Stimulated activated CD8-positive, alpha-beta memory T cell treated with anti-CD3 and anti-CD28 coated beads, Interleukin-4, amount 100 ng/mL, for 1 hour (primary cell): ENCODE measurements around the gene UGT2B15.
"Not testable (repeated sequence)": the region's sequence is repeated elsewhere in the genome, so short reads cannot be mapped to it uniquely, and the experiment has no call there.

ENCODE experiments used
- DNase-seq, 2 donors: peaks; one replicate each; pipeline ENCODE4 v3.0.0-alpha.2; 2020; ENCODE audit warnings: low read depth in 2 of 2, low spot score in 1 of 2

Gene UGT2B15

DNA sequence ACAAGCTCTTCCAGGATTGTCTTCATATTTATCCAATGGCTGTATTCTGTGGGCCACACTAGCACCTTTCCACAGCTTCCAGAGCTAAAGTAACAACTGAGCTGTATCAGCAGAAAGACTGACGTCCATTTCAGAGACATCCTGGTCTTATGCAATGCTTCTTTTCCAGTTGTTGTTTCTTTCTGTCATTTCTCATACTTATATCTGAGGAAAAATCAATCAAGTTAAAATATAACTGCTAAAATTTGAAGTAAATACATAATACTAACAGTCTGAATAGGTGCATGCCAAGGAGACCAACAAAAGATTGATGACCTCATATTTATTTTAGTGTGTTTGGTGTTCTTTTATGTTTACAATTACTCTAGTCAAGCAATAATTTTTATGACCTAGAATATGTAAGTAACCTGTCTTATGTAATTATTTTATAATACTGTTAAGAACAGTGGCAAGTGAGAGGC is at the start of gene UGT2B15:
UGT2B15 (minus strand) TSS at position 174 of the 461 bp plus-strand sequence; CDS start at position 140, 34 bp downstream.
- not testable (repeated sequence) for DNase-seq

DNA sequence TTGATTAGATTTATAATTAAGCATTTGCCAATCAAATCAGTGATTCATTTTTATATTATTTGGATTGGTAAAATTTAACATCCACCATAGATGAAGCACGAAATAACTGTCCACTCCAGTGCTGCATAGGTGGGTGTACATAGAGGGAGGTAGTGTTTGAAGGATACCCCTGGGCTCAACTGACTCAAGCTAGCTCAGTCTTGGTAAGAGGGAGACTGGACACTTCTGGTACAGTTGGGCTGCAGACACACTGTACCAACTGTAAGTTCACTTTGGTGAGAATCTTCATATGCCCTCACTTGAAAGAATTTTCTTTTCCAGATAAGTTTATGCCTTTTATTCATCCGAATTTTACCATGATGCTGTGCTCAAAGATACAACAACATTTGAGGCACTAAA is 48.6 kb upstream of the UGT2B15 start:
- no peak for DNase-seq

DNA sequence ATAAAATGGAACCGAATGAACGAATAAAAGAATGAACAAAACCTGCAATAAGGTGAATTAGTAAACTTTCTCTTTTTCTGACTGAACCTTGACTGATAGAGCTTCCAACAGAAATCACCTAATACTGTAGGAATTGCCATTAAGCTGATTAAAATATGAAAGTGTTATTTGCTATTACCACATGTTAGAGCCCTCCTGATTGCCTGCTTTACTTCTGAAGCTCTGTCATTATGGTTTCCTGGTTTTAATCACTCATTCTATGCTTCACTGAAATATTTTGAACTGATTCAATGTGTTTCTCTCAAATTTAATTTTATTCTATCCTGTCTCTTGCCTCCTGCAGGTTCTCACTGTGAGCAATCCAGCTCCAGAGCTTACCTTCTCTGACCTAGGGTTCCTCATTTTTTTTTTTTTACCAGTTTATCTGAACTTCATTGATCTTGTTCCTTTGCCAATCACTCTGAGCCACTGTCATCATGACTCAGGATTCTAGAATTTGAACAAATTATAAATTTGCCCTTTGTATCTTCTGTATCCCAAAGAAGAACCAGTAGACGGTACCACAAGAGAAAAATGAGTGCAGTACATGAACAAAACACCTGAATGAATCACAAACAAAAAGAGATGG is 48.1 kb upstream of the UGT2B15 start:
- no peak for DNase-seq

DNA sequence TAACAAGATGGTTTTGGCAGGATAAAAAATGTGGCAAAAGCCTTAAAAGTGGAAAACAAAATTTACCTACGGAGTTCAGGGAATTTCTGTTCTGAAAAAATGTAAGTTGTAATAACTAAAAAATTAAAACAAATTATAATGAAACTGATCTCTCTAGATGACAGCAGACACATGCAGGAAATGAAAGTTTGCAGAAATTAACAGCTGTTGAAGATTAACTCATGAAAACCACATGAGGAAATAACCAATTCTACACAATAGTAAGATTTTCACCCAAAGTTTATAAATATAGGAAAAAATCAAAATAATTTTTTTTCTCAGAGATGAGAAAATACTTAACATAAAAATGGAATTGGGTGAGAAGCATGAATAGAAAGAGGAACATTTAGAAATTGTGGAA is 47.5 kb upstream of the UGT2B15 start:
- no peak for DNase-seq

DNA sequence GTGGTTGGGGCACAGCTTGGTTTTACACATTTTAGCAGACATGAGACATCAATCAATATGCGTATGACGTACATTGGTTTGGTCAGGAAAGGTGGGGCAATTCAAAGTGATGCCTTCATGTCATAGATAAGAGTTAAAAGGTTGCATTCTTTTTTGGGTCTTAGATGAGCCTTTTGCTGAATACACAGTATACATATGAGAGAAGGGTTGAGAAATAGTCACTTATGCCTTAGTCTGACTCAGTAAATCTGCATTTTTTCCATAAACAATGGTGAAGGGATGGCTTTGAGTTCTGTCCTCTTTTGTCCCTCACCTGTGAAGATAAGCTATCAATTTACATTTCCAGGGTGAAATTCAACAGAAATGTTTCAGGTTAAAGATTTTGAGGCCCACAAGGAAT is 43.9 kb upstream of the UGT2B15 start:
- DNase-seq = no peak

DNA sequence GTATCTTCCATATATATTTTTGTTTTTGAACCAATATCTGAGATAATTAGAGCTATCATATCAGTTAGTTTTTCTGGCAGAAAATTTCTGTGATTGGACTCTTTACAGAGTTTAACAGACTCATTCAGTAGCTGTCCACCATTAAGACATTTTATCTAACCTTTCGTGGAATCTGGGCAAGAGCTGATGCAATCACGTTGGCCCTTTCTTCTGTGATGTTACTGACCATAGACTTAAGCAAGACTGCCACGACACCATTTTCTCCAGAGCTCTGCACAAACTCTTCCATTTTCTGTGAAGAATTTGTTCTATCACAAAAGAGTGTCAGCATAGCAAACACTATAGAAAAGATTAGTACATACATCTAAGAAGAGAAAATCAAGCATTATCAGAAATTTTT is 41.8 kb upstream of the UGT2B15 start:
- DNase-seq = no peak

DNA sequence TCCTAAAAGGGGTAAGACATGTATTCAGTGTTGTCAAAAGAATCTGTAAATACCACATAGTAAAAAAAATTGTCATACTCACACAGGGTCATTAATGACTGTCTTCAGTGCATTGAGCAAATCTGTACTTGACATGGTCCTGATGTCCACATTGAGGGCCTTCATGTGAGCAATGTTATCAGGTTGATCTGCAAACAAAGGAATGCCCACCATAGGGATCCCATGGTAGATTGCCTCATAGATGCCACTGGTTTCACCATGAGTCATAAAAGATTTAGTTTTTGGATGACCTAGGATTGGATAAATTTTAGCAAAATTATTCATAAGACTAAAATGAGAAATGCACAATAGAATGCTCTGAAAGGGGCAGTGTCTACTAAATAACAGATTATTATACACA is 38.1 kb upstream of the UGT2B15 start:
- DNase-seq = no peak

DNA sequence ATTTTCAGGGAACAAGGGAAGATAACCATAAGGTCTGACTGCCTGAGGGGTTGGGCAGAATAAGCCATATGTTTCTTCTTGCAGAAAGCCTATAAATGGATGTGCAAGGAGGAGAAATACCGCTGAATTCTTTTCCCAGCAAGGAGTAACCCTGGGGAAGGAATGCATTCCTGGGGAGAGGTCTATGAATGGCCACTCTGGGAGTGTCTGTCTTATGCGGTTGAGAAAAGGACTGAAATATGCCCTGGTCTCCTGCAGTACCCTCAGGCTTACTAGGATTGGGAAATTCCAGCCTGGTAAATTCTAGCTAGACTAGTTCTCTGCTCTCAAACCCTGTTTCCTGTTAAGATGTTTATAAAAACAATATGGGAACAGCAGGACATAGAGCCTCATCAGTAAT is 32.7 kb upstream of the UGT2B15 start:
- DNase-seq = not testable (repeated sequence)

DNA sequence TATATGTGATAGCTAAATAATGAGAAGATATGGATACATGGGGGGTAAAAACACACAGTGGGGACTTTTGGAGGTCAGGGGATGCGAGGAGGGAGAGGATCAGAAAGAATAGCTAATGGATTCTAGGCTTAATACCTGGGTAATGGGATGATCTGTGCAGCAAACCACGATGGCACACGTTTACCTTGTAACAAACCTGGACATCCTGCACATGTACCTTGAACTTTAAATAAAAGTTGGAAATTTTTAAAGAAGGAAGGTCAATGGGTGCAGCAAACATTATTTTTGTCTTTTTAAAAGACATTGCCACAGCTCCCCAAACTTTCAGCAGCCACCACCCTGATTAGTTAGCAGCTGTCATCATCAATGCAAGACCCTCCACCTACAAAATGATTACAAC is 29.7 kb upstream of the UGT2B15 start:
- DNase-seq = no peak

DNA sequence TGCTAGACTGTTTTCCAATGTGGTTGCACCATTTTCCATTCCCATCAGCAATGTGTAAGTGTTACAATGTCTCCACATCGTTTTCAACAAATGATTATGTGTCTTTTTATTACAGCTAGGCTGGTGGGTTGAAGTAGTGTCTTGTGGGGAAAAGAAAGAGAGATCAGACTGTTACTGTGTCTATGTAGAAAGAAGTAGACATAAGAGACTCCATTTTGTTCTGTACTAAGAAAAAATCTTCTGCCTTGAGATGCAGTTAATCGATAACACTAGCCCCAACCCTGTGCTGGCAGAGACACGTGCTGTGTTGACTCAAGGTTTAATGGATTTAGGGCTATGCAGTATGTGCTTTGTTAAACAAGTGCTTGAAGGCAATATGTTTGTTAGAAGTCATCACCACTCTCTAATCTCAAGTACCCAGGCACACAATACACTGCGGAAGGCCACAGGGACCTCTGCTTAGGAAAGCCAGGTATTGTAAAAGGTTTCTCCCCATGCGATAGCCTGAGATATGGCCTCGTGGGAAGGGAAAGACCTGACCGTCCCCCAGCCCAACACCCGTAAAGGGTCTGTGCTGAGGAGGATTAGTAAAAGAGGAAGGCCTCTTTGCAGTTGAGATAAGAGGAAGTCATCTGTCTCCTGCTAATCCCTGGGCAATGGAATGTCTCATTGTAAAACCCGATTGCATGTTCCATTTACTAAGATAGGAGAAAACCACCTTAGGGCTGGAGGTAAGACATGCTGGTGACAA is 23.0 kb upstream of the UGT2B15 start:
- no peak for DNase-seq

DNA sequence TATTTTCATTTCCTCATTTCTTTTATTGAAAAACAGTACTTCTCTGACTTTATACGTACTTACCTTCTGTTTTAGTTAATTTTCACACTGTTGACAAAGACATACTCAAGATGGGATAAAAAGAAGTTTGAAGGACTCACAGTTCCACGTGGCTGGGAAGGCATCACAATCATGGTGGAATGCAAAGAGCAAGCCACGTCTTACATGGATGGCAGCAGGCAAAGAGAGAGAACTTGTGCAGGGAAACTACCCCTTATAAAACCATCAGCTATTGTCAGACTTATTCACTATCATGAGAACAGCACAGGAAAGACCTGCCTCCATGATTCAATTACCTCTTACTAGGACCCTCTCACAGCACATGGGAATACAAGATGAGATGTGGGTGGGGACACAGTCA is 20.7 kb upstream of the UGT2B15 start:
- DNase-seq = no peak

DNA sequence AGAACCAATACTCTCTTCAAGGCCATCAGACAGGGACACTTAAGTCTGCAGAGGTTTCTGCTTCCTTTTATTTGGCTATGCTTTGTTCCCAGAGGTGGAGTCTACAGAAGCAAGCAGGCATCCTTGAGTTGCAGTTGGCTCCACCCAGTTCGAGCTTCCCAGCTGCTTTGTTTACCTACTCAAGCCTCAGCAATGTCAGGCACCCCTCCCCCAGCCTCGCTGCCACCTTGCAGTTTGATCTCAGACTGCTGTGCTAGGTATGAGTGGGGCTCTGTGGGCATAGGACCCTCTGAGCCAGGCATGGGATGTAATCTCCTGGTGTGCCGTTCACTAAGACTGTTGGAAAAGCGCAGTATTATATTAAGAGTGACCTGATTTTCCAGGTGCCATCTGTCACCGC is 12.6 kb upstream of the UGT2B15 start:
- no peak for DNase-seq

DNA sequence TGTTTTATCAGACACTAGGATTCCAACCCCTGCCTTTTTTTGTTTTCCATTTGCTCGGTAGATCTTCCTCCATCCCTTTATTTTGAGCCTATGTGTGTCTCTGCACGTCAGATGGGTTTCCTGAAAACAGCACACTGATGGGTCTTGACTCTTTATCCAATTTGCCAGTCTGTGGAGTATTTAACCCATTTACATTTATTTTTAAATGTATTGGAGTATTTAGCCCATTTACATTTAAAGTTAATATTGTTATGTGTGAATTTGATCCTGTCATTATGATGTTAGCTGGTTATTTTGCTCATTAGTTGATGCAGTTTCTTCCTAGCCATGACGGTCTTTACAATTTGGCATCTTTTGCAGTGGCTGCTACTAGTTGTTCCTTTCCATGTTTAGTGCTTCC is 10.8 kb upstream of the UGT2B15 start:
- DNase-seq = not testable (repeated sequence)

DNA sequence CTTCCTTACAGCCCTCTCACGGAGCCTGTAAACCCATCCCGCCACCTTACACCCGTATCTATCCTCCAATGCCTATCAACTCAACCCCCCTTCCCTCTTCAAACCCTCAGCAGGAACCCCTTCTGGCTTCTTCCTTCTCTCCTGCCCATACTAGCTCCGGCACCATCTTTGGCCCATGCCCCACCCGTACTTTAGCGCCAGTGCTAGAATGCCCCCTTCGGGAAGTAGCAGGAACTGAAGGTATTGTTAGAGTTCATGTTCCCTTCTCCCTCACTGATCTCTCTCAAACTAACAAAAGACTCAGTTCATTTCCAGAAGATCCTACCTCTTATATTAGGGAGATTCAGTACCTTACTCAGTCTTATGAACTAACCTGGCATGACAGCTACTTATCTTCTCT is 2.7 kb upstream of the UGT2B15 start:
- DNase-seq = no peak

DNA sequence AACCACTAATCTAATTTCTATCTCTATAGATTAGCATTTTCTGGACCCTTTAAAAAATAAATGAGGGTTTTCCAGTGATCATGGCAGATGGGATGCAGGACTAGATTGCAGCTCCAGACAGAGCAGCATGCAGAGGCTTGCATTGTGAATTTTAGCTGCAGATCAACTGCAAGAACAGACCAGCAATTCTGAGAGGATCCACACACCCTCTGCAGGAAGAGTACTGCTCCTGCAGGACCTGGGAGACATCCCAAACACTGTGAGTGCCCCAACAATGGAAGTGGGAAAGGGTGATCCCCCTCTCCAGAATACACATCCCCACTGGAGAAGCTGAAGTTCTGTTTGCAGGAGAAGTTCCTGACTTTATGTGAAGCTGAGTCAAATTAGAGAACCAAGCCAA is 765 bp upstream of the UGT2B15 start:
- not testable (repeated sequence) for DNase-seq

DNA sequence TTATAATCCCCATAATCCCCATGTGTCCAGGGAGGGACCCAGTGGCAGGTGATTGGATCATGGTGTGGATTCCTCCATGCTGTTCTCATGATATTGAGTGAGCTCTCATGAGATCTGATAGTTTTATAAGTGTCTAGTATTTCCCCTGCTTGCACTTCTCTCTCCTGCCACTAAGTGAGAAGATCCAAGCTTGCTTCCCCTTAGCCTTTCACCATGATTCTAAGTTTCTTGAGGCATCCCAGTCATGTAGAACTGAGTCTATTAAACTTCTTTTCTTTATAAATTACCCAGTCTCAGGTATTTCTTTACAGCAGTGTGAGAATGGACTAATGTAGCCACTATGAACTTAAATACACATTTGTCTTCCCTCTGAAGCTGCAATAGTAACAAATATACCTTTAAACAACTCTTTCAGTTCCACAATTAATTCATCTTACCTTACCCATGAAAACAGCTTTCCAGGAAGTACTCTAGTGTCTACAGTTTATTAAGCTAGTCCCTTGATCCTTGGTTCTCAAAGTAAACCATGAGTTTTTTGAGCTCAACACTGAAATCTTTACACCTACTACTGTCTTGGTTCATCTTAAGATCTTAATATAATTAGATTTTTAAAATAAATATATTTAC is 1.8 kb downstream of the UGT2B15 start:
- not testable (repeated sequence) for DNase-seq

DNA sequence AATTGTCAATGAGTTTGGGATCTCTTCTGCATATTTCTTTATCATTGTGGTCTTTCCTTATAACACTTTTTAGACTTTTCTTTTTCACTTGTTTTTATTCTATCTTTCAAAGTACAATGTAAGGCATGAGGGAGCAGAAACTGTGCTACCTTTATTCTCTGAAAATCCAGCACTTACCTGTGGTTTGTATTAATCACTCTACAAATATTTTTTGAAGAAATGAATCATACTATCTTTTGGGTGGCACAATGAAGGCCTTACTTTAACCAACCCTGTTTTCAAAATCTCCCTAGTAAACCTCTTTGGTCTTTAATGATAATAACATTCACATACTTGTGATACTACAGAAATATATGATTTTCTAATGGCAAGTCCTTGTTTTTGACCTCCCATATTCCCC is 2.9 kb downstream of the UGT2B15 start:
- DNase-seq = not testable (repeated sequence)

DNA sequence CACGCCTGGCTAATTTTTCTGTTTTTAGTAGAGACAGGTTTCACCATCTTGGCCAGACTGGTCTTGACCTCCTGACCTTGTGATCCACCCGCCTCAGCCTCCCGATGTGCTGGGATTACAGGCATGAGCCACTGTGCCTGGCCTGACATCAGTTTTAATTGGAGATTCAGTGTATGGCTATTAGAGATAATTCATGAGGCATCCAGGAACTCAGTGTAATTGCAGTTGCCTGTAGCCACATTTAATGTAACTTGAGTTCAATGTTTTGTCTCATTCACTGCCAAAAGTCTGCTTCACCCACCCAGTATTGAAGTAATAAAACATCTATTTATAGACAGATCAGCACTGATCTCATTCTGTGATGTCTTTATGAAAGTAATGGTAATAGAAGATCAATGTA is 5.7 kb downstream of the UGT2B15 start:
- DNase-seq = not testable (repeated sequence)

DNA sequence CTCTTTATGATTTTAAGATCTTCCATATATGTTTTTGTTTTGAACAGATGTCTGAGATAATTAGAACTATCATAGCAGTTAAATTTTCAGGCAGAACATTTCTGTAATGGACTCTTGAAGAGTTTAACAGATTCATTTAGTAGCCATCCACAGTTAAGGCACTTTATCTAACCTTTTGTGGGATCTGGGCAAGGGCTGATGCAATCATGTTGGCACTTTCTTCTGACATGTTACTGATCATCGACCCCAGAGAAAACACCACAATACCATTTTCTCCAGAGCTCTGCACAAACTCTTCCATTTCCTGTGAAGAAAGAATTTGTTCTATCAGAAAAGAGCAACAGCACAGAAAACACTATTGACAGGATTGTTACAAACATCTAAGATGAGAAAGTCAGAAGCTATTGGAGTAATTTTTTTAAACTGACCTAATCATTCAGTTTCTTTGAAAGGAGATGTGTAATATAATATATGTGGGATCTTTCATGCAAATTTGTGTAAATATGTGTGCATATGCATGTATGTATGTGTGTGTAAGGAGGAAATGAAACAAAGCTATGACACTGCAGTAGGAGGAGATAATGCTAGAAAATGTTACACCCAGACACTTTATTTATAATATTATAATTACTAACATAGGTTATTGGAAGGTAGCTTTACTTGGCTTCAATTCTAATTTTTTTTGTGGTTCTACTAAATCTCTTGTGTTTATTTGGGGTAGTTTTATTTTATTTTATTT is 7.4 kb downstream of the UGT2B15 start:
- not testable (repeated sequence) for DNase-seq

DNA sequence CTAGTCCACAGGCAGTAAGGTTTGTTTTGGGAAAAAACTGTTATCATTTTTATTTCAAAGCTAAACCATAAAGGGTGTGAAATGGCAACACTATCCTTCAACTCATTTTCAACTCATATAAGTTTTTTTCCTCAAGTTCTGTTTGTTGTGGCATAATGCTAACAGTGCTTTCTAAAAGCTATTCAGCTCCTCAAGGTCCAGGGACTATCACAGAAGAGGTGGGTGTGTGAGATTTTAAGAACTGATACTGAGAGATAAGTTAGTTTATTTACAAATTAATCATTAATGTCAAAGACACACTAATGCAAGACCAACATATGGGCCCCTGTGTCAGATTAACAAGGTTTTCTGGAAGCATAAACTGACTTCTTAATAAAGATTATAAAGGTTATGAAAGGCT is 11.8 kb downstream of the UGT2B15 start:
- DNase-seq = no peak

DNA sequence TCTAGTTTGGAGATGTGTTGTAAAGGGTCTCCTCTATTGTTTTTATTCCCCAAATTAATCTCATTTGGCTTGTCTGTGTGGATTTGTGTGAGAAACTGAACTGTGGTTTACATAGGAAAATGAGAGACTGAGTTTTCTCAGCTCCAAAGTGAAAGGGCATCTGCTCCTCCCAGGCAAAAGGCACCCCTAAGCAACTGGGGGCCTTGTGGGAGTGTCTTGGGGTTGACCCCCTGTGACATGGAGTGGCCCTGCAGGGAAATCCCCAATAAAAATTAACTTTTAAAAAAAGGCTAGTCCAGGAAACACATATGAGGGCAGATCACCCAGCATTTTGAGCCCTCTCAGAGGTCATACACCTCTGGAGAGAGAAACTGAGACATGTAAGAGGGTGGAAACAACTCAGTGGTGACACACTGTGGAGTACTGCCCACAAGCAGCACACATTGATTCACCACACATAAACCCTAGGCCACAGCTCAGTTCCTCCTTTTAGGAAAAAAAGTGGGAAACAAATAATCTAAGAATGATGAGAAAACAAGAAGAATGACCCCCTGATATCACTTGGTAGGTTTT is 13.3 kb downstream of the UGT2B15 start:
- DNase-seq = not testable (repeated sequence)
